Astrocyte (in vitro differentiated cells and primary cell): Measurements from ENCODE around the gene ETHE1. TPM values are rescaled to one million over a fixed set of nuclear protein-coding genes. Genes with fewer than 3 reads are reported as not detected.
A peak's percentile ranks its signal among the peaks of the same experiment; 100 is the strongest.

Source experiments
- DNase-seq: peaks from one replicate; pipeline ENCODE4 v3.0.0-alpha.2; 2010; ENCODE audit warnings: low read depth
- FAIRE-seq: peaks from 2 replicates; lab custom pipeline; 2011; peaks lifted over from hg19 to GRCh38; lab: Jason Lieb, UNC
- H2AFZ ChIP-seq: 2 replicates; pipeline ENCODE4 v1.6.0; 2012; ENCODE audit warnings: low read depth, low read length, inconsistent platforms
- H3K27ac ChIP-seq: 2 replicates; pipeline ENCODE4 v1.5.1; 2011; ENCODE audit warnings: low read depth, low read length, inconsistent platforms
- H3K27me3 ChIP-seq: 2 replicates; pipeline ENCODE4 v1.6.0; 2011; ENCODE audit warnings: low read length, inconsistent platforms; ENCODE audit not compliant: insufficient read depth
- H3K36me3 ChIP-seq: 2 replicates; pipeline ENCODE4 v1.5.1; 2011; ENCODE audit warnings: low read length, inconsistent platforms; ENCODE audit not compliant: insufficient read depth
- H3K4me1 ChIP-seq: 2 replicates; pipeline ENCODE4 v1.5.1; 2011; ENCODE audit warnings: low read length, inconsistent platforms; ENCODE audit not compliant: insufficient read depth
- H3K4me2 ChIP-seq: 2 replicates; pipeline ENCODE4 v1.6.0; 2012; ENCODE audit warnings: low read length, inconsistent platforms
- H3K4me3 ChIP-seq: 2 replicates; pipeline ENCODE4 v1.5.1; 2011; ENCODE audit warnings: low read depth, mild to moderate bottlenecking, low read length, inconsistent platforms; ENCODE audit not compliant: insufficient read depth
- H3K79me2 ChIP-seq: 2 replicates; pipeline ENCODE4 v1.6.0; 2012; ENCODE audit warnings: mild to moderate bottlenecking, low read length, inconsistent platforms; ENCODE audit not compliant: insufficient read depth
- H3K9ac ChIP-seq: 2 replicates; pipeline ENCODE4 v1.6.0; 2012; ENCODE audit warnings: mild to moderate bottlenecking, low read length, inconsistent platforms
- H3K9me3 ChIP-seq: 2 replicates; pipeline ENCODE4 v1.5.1; 2012; ENCODE audit warnings: low read depth, mild to moderate bottlenecking, low read length, inconsistent platforms; ENCODE audit not compliant: insufficient read depth
- H4K20me1 ChIP-seq: 2 replicates; pipeline ENCODE4 v1.6.0; 2012; ENCODE audit warnings: low read length, inconsistent platforms; ENCODE audit not compliant: insufficient read depth
- H3K27ac Mint-ChIP-seq: one replicate; pipeline ENCODE4 v1.8.0; 2021; ENCODE audit warnings: mild to moderate bottlenecking, mixed read lengths; ENCODE audit not compliant: unreplicated experiment
- H3K27me3 Mint-ChIP-seq: one replicate; pipeline ENCODE4 v1.8.0; 2021; ENCODE audit warnings: low read depth, mixed read lengths; ENCODE audit not compliant: unreplicated experiment
- H3K36me3 Mint-ChIP-seq: one replicate; pipeline ENCODE4 v1.8.0; 2021; ENCODE audit warnings: low read depth, mixed read lengths; ENCODE audit not compliant: unreplicated experiment
- H3K4me1 Mint-ChIP-seq: one replicate; pipeline ENCODE4 v1.8.0; 2021; ENCODE audit warnings: low read depth, mixed read lengths; ENCODE audit not compliant: unreplicated experiment
- H3K4me3 Mint-ChIP-seq: one replicate; pipeline ENCODE4 v1.8.0; 2021; ENCODE audit warnings: mild to moderate bottlenecking, moderate library complexity, mixed read lengths; ENCODE audit not compliant: unreplicated experiment
- H3K9me3 Mint-ChIP-seq: one replicate; pipeline ENCODE4 v1.8.0; 2021; ENCODE audit warnings: mild to moderate bottlenecking, mixed read lengths; ENCODE audit not compliant: unreplicated experiment
- EZH2 ChIP-seq: IDR thresholded peaks from 2 replicates; pipeline ENCODE4 v1.6.1; 2012; ENCODE audit warnings: mild to moderate bottlenecking, low read length, inconsistent platforms; ENCODE audit not compliant: insufficient read depth
- total RNA-seq: library from RNA; stranded (reverse); gene quantifications from 2 replicates; pipeline ENCODE4 v1.2.1, GENCODE V29; 2021
- TF ChIP-seq, protein P1 (sequence below): IDR thresholded peaks from 2 replicates; pipeline ENCODE4 v1.5.1; 2011; ENCODE audit warnings: low read depth, mild to moderate bottlenecking, inconsistent platforms, low read length, moderate library complexity; ENCODE audit not compliant: insufficient read depth

Gene ETHE1
- total RNA-seq, 1 donor from 2014 or later: 50.7 TPM

DNA sequence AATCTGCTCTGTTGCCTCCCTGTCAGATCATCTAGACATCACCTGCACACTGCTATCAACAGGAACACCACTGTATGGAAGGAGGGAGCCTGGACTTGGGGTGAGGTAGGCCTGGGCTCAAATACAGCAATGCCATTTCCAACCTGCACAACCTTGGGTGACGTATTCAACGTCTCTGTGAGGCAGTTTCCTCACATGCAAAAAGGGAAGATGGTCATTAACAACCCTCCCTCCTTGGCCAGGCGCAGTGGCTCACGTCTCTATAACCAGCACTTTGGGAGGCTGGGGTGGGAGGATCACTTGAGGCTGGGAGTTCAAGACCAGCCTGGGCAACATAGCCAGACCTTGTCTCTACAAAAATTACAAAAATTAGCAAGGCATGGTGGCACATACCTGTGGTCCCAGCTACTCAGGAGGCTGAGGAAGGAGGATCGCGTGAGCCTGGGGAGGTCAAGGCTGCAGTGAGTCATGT is 35.3 kb upstream of the ETHE1 start:
- no peaks in the 10 kb centered on the region for H4K20me1 ChIP-seq
- no peak overlapping the region for H2AFZ ChIP-seq
- no peak overlapping the region for H3K27ac Mint-ChIP-seq
- DNase-seq: no peak
- no peaks in the 10 kb centered on the region for H3K27me3 ChIP-seq
- TF ChIP-seq, protein P1, sequence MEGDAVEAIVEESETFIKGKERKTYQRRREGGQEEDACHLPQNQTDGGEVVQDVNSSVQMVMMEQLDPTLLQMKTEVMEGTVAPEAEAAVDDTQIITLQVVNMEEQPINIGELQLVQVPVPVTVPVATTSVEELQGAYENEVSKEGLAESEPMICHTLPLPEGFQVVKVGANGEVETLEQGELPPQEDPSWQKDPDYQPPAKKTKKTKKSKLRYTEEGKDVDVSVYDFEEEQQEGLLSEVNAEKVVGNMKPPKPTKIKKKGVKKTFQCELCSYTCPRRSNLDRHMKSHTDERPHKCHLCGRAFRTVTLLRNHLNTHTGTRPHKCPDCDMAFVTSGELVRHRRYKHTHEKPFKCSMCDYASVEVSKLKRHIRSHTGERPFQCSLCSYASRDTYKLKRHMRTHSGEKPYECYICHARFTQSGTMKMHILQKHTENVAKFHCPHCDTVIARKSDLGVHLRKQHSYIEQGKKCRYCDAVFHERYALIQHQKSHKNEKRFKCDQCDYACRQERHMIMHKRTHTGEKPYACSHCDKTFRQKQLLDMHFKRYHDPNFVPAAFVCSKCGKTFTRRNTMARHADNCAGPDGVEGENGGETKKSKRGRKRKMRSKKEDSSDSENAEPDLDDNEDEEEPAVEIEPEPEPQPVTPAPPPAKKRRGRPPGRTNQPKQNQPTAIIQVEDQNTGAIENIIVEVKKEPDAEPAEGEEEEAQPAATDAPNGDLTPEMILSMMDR: no peak
- TF ChIP-seq EZH2: no peak
- no peak overlapping the region for H3K4me2 ChIP-seq
- H3K79me2 ChIP-seq: peaks cover 7% of the 10 kb centered on the region
- H3K9ac ChIP-seq: no peak overlapping the region
- H3K36me3 Mint-ChIP-seq: peaks cover 15% of the 10 kb centered on the region
- peaks cover 7% of the 10 kb centered on the region for H3K4me1 Mint-ChIP-seq
- no peak overlapping the region for H3K4me3 ChIP-seq
- peak overlapping the region; percentile 49 for H3K27ac ChIP-seq
- peaks cover 11% of the 10 kb centered on the region for H3K4me1 ChIP-seq
- no peaks in the 10 kb centered on the region for H3K27me3 Mint-ChIP-seq
- peaks cover 2% of the 10 kb centered on the region for H3K9me3 Mint-ChIP-seq
- no peak for FAIRE-seq
- no peak overlapping the region for H3K4me3 Mint-ChIP-seq
- no peaks in the 10 kb centered on the region for H3K9me3 ChIP-seq
- peaks cover 4% of the 10 kb centered on the region for H3K36me3 ChIP-seq

DNA sequence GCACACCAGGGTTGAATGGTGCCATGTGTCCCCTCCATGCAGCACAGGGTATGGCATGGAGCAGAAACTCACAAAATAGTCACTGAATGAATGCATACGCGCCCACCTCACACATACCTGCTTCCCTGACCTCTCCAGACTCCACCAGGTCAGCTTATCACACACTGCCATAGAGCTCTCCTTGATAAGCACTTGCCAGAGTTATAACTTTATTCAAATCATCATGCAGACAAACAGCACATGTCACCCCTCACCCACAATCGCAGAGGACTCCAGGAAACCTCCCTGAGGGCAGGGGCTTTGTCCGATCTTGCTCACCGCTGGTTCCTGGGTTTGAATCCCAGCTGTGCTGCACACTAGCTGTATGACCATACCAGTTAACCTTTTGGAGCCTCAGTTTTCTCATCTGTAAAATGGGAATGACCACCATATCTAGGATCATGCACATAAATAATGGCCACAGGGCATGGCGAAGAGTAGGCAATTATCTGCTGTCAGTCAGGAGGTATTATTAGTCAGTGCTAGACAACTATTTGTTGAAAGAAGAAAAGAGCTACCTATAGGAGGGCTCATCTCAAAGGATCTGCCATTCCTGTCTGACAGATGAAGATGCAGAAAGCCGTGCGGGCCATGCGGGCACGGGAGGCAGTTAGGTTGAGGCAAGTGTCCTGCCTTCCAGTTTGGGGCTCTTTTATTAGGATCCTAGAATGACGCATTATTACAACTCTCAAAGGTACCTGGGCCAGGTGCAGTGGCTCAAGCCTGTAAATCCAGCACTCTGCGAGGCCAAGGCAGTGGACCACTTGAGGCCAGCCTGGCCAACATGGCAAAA is 34.4 kb upstream of the ETHE1 start:
- Histone ChIP-seq H3K4me1 (peaks cover 11% of the 10 kb centered on the region), H3K9ac (peak overlapping the region; percentile 2), H3K4me2 (no peak overlapping the region), H3K9me3 (no peaks in the 10 kb centered on the region), H3K27ac (no peak overlapping the region), H2AFZ (no peak overlapping the region), H3K4me3 (no peak overlapping the region), H3K27me3 (no peaks in the 10 kb centered on the region), H3K36me3 (peaks cover 4% of the 10 kb centered on the region), H4K20me1 (no peaks in the 10 kb centered on the region), H3K79me2 (peaks cover 7% of the 10 kb centered on the region)
- Mint-ChIP-seq H3K36me3 (peaks cover 15% of the 10 kb centered on the region), H3K9me3 (peaks cover 2% of the 10 kb centered on the region), H3K4me3 (peak overlapping the region; percentile 14), H3K4me1 (peaks cover 7% of the 10 kb centered on the region), H3K27me3 (no peaks in the 10 kb centered on the region), H3K27ac (no peak overlapping the region)
- no peak for FAIRE-seq
- no peak for TF ChIP-seq EZH2
- TF ChIP-seq, protein P1: no peak
- no peak for DNase-seq

DNA sequence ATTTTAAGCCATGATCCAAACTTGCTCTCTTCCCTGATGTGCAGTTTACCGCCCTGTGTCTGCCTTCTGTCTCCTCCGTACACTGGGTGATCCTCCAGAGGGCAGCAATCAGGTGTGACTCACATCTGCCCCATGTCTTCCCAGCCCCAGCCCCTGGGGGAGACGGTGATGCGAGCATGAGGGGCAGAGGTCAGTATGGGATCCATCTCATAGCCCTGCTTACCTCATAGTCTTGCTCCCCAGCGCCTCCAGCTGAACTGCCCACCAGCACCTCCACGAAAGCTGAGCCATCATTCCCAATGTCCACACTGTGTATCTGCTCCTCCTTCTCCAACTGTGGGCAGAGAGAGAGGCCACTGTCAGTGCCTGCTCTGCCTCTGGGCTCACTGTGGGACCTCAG is 33.7 kb upstream of the ETHE1 start:
- peaks cover 11% of the 10 kb centered on the region for H3K4me1 ChIP-seq
- H3K9me3 ChIP-seq: no peaks in the 10 kb centered on the region
- H3K27ac Mint-ChIP-seq: no peak overlapping the region
- H3K9me3 Mint-ChIP-seq: peaks cover 2% of the 10 kb centered on the region
- no peak for FAIRE-seq
- H3K4me3 Mint-ChIP-seq: no peak overlapping the region
- H3K4me3 ChIP-seq: no peak overlapping the region
- H3K79me2 ChIP-seq: peaks cover 6% of the 10 kb centered on the region
- peaks cover 15% of the 10 kb centered on the region for H3K36me3 Mint-ChIP-seq
- H3K4me1 Mint-ChIP-seq: peaks cover 7% of the 10 kb centered on the region
- no peak for DNase-seq
- H3K36me3 ChIP-seq: peaks cover 4% of the 10 kb centered on the region
- no peaks in the 10 kb centered on the region for H4K20me1 ChIP-seq
- H2AFZ ChIP-seq: no peak overlapping the region
- peak overlapping the region; percentile 2 for H3K9ac ChIP-seq
- no peak overlapping the region for H3K4me2 ChIP-seq
- TF ChIP-seq, protein P1: peak; percentile 13
- TF ChIP-seq EZH2: no peak
- H3K27ac ChIP-seq: no peak overlapping the region
- no peaks in the 10 kb centered on the region for H3K27me3 ChIP-seq
- no peaks in the 10 kb centered on the region for H3K27me3 Mint-ChIP-seq
